Endothelial cell of umbilical vein (primary cell): ENCODE measurements around the gene MED6. TPM values are rescaled to one million over a fixed set of nuclear protein-coding genes. Genes with fewer than 3 reads are reported as not detected.
A peak's percentile ranks its signal among the peaks of the same experiment; 100 is the strongest.

Experiments used
- BruUV-seq: library from RNA; stranded (reverse); fragments of 400-500 nt; replicated peaks from 2 replicates; lab custom pipeline; 2021; lab: Mats Ljungman, UMichigan
- CTCF ChIA-PET: fragments of 300-600, 350-600 bp; sonication (Branson Sonifier 250); formaldehyde crosslinking; loops from one replicate; lab custom pipeline; 2021; ENCODE audit warnings: antibody characterized with exemption, inconsistent platforms; lab: Charles Lee
- POLR2A ChIA-PET: fragments of 300-600, 350-600 bp; sonication (Branson Sonifier 250); formaldehyde crosslinking; loops from one replicate; lab custom pipeline; 2021; ENCODE audit warnings: antibody characterized with exemption, inconsistent platforms; lab: Charles Lee
- DNase-seq: peaks from one replicate; pipeline ENCODE4 v3.0.0-alpha.2; 2011; ENCODE audit warnings: low read depth, low spot score
- FAIRE-seq: peaks from 2 replicates; lab custom pipeline; 2011; peaks lifted over from hg19 to GRCh38; lab: Jason Lieb, UNC
- H2AFZ ChIP-seq: 2 replicates; pipeline ENCODE4 v1.6.0; 2012; ENCODE audit warnings: low read depth, low read length, control low read depth, inconsistent platforms
- H3K27ac ChIP-seq: 2 replicates; pipeline ENCODE4 v1.5.1; 2011; ENCODE audit warnings: low read depth, mild to moderate bottlenecking, control low read depth, low read length, moderate library complexity; ENCODE audit not compliant: insufficient read depth
- H3K27me3 ChIP-seq, 2 experiments: 2 replicates each; pipeline versions ENCODE4 v1.6.0 to v1.6.1; 2011; ENCODE audit warnings: low read length in 2 of 2, mixed read lengths in 1 of 2; ENCODE audit not compliant: control insufficient read depth in 2 of 2, insufficient read depth in 2 of 2
- H3K36me3 ChIP-seq, 2 experiments: 2 replicates in 1 of 2; 3 replicates in 1 of 2; pipeline ENCODE4 v1.5.1; 2011; ENCODE audit warnings: low read length in 2 of 2, mild to moderate bottlenecking in 1 of 2, moderate library complexity in 1 of 2; ENCODE audit not compliant: control insufficient read depth in 2 of 2, insufficient read depth in 2 of 2; ENCODE audit errors: extremely low read depth in 1 of 2
- H3K4me1 ChIP-seq: 3 replicates; pipeline ENCODE4 v1.5.1; 2011; ENCODE audit warnings: mild to moderate bottlenecking, low read length; ENCODE audit not compliant: control insufficient read depth, insufficient read depth; ENCODE audit errors: extremely low read depth
- H3K4me2 ChIP-seq: 2 replicates; pipeline ENCODE4 v1.6.1; 2011; ENCODE audit warnings: low read length, control low read depth, mixed read lengths; ENCODE audit not compliant: insufficient read depth
- H3K4me3 ChIP-seq, 3 experiments: fragments of 200-600 bp in 1 of 3; sonication (generic), shearing (Covaris generic) in 1 of 3; replicated peaks in 1 of 3; 2 replicates each; pipeline ENCODE4 v1.5.1; 2011 to 2016; ENCODE audit warnings: control low read depth in 3 of 3, low read length in 3 of 3, mild to moderate bottlenecking in 2 of 3, inconsistent platforms in 1 of 3, low read depth in 1 of 3, moderate library complexity in 1 of 3; ENCODE audit not compliant: insufficient read depth in 1 of 3
- H3K79me2 ChIP-seq: 2 replicates; pipeline ENCODE4 v1.6.0; 2012; ENCODE audit warnings: low read length, inconsistent platforms; ENCODE audit not compliant: control insufficient read depth, insufficient read depth
- H3K9ac ChIP-seq: replicated peaks from 2 replicates; pipeline ENCODE3; 2011; ENCODE audit warnings: low read length, control low read depth; ENCODE audit not compliant: insufficient read depth; ENCODE audit errors: extremely low read depth
- H3K9me1 ChIP-seq: replicated peaks from 3 replicates; pipeline ENCODE4 v1.6.0; 2011; ENCODE audit warnings: mild to moderate bottlenecking, low read length; ENCODE audit not compliant: control insufficient read depth, insufficient read depth; ENCODE audit errors: extremely low read depth
- H3K9me3 ChIP-seq: replicated peaks from 2 replicates; pipeline ENCODE4 v1.5.1; 2012; ENCODE audit warnings: low read length, inconsistent platforms; ENCODE audit not compliant: control insufficient read depth, insufficient read depth
- H4K20me1 ChIP-seq: replicated peaks from 2 replicates; pipeline ENCODE3; 2011; ENCODE audit warnings: mild to moderate bottlenecking, low read length; ENCODE audit not compliant: control insufficient read depth, insufficient read depth; ENCODE audit errors: extremely low read depth
- EZH2 ChIP-seq: IDR thresholded peaks from 2 replicates; pipeline ENCODE4 v1.6.1; 2012; ENCODE audit warnings: borderline replicate concordance, low read depth, mild to moderate bottlenecking, moderate library complexity, low read length, inconsistent platforms; ENCODE audit not compliant: severe bottlenecking
- FOS ChIP-seq: IDR thresholded peaks from 2 replicates; pipeline ENCODE4 v1.6.1; 2011; ENCODE audit warnings: mild to moderate bottlenecking, low read length, moderate library complexity, borderline replicate concordance; ENCODE audit not compliant: insufficient read depth
- GATA2 ChIP-seq: IDR thresholded peaks from 2 replicates; pipeline ENCODE4 v1.7.0; 2011; ENCODE audit warnings: low read depth, mild to moderate bottlenecking, moderate library complexity, mixed read lengths, low read length; ENCODE audit not compliant: insufficient read length, insufficient read depth
- JUN ChIP-seq: IDR thresholded peaks from 2 replicates; pipeline ENCODE4 v1.6.1; 2011; ENCODE audit warnings: borderline replicate concordance, low read depth; ENCODE audit not compliant: insufficient read length, insufficient read depth
- MYC ChIP-seq: IDR thresholded peaks from one replicate; pipeline ENCODE4 v1.6.1; 2011; ENCODE audit warnings: mild to moderate bottlenecking, low read depth, low read length
- POLR2A ChIP-seq: IDR thresholded peaks from 2 replicates; pipeline ENCODE4 v1.6.1; 2012; ENCODE audit warnings: low read depth, mild to moderate bottlenecking, control low read depth, low read length
- POLR2AphosphoS5 ChIP-seq: IDR thresholded peaks from 2 replicates; pipeline ENCODE4 v1.6.1; 2012; ENCODE audit warnings: low read depth, mild to moderate bottlenecking, control low read depth, low read length, moderate library complexity; ENCODE audit not compliant: insufficient read depth
- dilution Hi-C: fragments of 300-500 bp; cut with MboI; formaldehyde crosslinking; loops from one replicate; pipeline ENCODE4 v1.15.0; 2019; ENCODE audit warnings: low sequenced_read_pairs; ENCODE audit not compliant: extremely low pct_ligation_motif_present
- intact Hi-C: fragments of 100-400 bp; cut with micrococcal nuclease; formaldehyde crosslinking; loops from one replicate; pipeline ENCODE4 v1.10.0; 2022
- polyA plus RNA-seq, 4 experiments: library from polyadenylated mRNA; depleted of rRNA in 3 of 4; stranded (reverse) in 3 of 4; unstranded in 1 of 4; fragments of >200 nt; gene quantifications; 2 replicates each; pipeline versions ENCODE4 v1.2.1 to v1.2.3, GENCODE V29; 2011 to 2012; ENCODE audit warnings: missing spikeins in 1 of 4
- total RNA-seq: library from RNA; stranded (reverse); gene quantifications from 2 replicates; pipeline ENCODE4 v1.2.3, GENCODE V29; 2021
- TF ChIP-seq, protein P1 (sequence below): IDR thresholded peaks from 2 replicates; pipeline ENCODE4 v1.6.1; 2011; ENCODE audit not compliant: insufficient read depth, insufficient read length
- TF ChIP-seq, protein P2 (sequence below), 2 donors: IDR thresholded peaks; 1 replicate in 1 of 2; 2 replicates in 1 of 2; pipeline ENCODE4 v1.5.1; 2011; ENCODE audit warnings: low read length in 2 of 2, mild to moderate bottlenecking in 2 of 2, moderate library complexity in 2 of 2, control low read depth in 1 of 2, inconsistent platforms in 1 of 2, low read depth in 1 of 2; ENCODE audit not compliant: insufficient read depth in 1 of 2; ENCODE audit errors: extremely low read depth in 1 of 2

MED6 gene
- total and polyA plus RNA-seq, 2 donors (not counting 3 experiments of a cell fraction or from before 2014, with no cell fraction given): 22.8 to 41.5 TPM

- H3K27me3 ChIP-seq: no peaks in the 10 kb centered on the region
- TF ChIP-seq, protein P1, sequence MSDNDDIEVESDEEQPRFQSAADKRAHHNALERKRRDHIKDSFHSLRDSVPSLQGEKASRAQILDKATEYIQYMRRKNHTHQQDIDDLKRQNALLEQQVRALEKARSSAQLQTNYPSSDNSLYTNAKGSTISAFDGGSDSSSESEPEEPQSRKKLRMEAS: no peak
- TF ChIP-seq POLR2AphosphoS5 (no peak), POLR2A (no peak), JUN (no peak), GATA2 (no peak), EZH2 (no peak), FOS (no peak), MYC (no peak)
- TF ChIP-seq, protein P2, sequence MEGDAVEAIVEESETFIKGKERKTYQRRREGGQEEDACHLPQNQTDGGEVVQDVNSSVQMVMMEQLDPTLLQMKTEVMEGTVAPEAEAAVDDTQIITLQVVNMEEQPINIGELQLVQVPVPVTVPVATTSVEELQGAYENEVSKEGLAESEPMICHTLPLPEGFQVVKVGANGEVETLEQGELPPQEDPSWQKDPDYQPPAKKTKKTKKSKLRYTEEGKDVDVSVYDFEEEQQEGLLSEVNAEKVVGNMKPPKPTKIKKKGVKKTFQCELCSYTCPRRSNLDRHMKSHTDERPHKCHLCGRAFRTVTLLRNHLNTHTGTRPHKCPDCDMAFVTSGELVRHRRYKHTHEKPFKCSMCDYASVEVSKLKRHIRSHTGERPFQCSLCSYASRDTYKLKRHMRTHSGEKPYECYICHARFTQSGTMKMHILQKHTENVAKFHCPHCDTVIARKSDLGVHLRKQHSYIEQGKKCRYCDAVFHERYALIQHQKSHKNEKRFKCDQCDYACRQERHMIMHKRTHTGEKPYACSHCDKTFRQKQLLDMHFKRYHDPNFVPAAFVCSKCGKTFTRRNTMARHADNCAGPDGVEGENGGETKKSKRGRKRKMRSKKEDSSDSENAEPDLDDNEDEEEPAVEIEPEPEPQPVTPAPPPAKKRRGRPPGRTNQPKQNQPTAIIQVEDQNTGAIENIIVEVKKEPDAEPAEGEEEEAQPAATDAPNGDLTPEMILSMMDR (IDR thresholded peaks at IDR 0.05; ENCODE audit: extremely low read depth in 1 of 2, insufficient read depth in 1 of 2, low read depth in 1 of 2, low read length in 2 of 2): no peak
- H2AFZ ChIP-seq: no peak overlapping the region
- FAIRE-seq: no peak
- DNase-seq: no peak
- no peaks in the 10 kb centered on the region for H3K9me3 ChIP-seq
- H3K27ac ChIP-seq: no peak overlapping the region
- peaks cover 36% of the 10 kb centered on the region for H3K79me2 ChIP-seq
- dilution Hi-C loops (no loop called here), intact Hi-C loops (no loop called here)
- H3K9ac ChIP-seq: no peak overlapping the region
- BruUV-seq: no TSS peak
- POLR2A ChIA-PET: no interaction called here
- H3K36me3 ChIP-seq: peaks cover 0 to 12% of the 10 kb centered on the region in 2 experiments
- CTCF ChIA-PET: no interaction called here
- H3K9me1 ChIP-seq: no peaks in the 10 kb centered on the region
- H3K4me1 ChIP-seq: peaks cover 13% of the 10 kb centered on the region
- H3K4me2 ChIP-seq: peak overlapping the region; percentile 99
- H4K20me1 ChIP-seq: no peaks in the 10 kb centered on the region
- peak overlapping the region in 2 of 3 experiments; percentile 86 to 98 for H3K4me3 ChIP-seq
These were observed 1.1 kb downstream of the MED6 start for GRCh38 chr14:70599345-70599744.
